GM19193 (cell line): Measurements from ENCODE around the gene CABP2.

Experiments used
- POLR2A ChIP-seq: IDR thresholded peaks from 4 replicates; pipeline ENCODE4 v1.6.1; 2011; ENCODE audit not compliant: insufficient read depth, insufficient read length; ENCODE audit errors: extremely low read depth

CABP2 gene

DNA sequence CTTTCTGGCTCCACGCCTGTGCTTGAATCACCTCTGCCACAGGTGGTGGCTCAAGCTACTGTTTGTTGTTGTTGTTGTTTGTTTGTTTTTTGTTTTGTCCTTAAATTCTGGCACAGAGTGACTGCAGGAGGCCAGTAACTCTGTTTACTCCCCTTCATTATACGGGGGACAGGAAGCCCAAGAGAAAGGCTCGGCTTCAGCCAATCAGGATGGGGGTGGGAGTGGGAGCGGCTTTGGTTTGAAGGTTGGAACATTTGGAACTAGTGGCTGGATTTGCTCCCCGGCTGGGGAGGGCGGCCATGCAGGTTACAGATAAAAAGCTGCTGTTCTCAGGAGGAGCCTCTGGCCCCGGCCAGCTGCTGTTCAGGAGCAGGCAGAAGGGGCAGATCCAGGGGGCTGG is 19.7 kb upstream of the CABP2 start:
- TF ChIP-seq POLR2A, result no peak

GRCh38 chr11:67542169-67542568 is 18.9 kb upstream of the CABP2 start:
- no peak for TF ChIP-seq POLR2A

DNA sequence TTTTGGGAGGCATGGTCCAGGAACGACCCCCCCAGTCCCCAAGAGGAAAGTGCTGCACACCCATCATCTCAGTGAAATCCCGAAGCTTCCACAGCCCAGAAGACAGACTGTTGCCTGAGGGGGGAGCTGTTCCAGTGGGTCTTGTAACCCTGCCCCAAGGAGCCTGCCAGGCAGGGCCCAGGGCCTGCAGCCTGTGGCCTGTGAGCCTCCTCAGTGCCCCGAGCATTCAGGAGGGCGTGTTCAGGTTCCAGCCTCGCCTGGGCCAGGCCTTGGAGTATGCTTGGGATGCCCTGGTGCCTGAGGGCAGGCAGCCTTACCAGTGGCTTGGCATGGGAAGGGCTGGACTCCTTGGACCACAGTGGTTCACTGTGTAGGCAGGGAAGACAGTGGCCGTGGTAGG is 18.0 kb upstream of the CABP2 start:
- no peak for TF ChIP-seq POLR2A

DNA sequence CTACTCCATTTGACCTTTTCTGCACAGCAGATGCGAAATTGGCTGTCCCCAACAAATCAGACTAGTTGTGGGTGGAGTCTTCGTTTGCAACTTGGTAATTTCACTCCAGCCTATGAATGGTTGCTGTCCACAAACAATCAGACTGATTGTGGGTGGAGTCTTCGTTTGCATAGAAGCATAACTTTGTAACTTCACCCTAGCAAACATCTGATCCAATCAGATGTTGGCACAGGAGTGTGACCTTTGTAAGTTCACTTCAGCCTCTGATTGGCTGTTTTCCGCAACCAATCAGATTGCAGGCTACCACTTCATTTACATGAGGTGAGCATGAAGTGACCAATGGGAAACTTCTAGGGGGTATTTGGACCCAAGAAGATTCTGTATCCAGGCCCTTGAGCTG is 16.3 kb upstream of the CABP2 start:
- TF ChIP-seq POLR2A, result no peak

- TF ChIP-seq POLR2A, result no peak
These were observed 15.7 kb upstream of the CABP2 start for GRCh38 chr11:67538823-67539505.

GRCh38 chr11:67538306-67538705 is 15.1 kb upstream of the CABP2 start:
- TF ChIP-seq POLR2A, result no peak

DNA sequence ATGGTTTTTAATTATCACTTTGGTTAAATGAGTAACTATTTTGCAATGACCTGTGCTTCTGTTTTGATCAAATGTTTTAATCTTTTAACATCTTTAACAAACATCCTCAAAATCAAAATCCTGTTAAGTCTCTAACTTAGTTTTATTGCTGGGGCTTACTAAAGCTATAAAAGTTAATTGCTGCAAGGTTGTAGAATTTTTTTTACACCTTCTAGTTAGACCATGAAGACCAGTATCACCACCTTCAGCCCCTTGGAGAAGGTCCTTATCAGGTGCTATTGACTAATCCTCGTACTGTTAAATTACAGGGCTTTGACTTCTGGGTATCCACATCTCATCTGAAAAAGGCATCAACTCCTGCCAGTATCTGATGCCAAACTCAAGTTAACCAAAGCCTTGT is 12.3 kb upstream of the CABP2 start:
- no peak for TF ChIP-seq POLR2A

DNA sequence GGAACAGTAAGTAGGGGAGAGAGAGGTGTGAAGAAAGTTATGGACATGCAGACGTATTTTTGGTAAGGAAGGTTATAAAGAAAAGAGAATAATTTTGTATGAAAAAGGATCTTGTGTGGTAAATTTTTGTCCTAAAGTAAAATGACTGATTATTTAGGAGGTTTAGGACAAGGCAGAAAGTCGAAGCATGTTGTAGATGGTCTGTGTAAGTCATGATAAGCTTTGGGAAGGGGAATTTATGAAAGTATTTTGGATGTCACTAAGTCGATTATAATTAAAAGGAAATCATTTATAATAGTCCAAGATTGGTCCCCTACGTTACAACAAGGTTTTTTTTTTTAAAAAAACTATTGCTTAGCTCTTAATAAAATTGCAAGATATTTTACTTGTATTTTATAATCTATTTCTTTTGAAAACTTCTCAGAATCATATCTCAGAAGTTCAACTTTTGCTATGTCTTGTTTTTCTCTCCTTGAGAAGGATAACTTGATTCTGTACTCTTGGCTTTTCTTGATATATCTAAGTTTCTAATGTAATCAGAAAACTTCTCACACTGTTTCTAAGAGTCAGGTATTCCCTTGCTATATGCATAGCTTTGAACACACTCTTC is 10.9 kb upstream of the CABP2 start:
- no peak for TF ChIP-seq POLR2A

DNA sequence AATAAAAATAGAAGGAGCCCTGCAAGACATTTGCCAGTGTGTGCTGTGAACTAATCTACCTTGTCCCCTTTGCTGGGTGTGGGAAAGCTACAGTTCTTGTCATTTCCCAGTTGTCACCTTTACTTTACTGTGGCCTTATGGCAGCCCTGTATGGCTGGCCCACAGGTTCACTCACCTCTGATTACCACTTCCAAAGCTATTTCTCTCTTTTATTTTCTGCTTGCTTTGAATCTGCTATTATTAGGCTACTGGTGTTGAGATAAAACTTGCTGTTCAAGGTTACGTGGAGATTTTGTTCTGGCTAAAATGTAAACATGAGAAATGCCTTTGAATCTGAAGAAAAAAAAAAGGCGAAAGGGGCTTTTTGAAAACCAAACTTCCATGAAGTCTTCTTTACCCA is 9.6 kb upstream of the CABP2 start:
- TF ChIP-seq POLR2A, result no peak

DNA sequence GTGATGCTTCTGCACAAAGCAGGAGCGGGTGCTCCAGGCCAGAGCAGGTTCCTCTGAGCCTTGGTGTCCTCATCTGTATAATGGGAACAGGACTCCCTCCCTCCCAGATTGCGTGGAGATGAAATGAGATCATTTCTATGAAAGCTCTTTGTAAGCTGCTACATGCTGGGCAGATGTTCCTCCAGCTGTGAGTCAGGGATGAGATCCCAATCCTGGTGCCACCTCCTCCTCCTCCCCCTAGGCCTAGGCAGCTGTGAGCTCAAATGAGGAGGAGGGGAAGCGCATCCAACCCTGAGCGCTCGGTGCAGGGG is 7.0 kb upstream of the CABP2 start:
- TF ChIP-seq POLR2A, result no peak

DNA sequence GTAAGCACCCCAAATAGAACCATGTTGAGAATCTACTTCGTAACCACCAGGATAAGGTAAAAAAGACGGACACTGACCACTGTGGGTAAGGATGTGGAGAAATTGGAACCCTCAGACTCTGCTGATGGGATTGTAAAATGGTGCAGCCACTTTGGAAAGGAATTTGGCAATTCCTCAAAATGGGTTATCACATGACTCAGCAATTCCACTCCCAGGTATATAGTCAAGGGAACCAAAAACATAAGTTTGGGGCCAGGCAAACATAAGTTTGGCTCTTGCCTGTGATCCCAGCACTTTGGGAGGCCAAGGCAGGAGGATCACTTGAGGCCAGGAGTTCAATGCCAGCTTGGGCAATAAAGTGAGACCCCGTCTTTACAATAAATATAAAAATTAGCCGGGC is 5.1 kb upstream of the CABP2 start:
- no peak for TF ChIP-seq POLR2A

DNA sequence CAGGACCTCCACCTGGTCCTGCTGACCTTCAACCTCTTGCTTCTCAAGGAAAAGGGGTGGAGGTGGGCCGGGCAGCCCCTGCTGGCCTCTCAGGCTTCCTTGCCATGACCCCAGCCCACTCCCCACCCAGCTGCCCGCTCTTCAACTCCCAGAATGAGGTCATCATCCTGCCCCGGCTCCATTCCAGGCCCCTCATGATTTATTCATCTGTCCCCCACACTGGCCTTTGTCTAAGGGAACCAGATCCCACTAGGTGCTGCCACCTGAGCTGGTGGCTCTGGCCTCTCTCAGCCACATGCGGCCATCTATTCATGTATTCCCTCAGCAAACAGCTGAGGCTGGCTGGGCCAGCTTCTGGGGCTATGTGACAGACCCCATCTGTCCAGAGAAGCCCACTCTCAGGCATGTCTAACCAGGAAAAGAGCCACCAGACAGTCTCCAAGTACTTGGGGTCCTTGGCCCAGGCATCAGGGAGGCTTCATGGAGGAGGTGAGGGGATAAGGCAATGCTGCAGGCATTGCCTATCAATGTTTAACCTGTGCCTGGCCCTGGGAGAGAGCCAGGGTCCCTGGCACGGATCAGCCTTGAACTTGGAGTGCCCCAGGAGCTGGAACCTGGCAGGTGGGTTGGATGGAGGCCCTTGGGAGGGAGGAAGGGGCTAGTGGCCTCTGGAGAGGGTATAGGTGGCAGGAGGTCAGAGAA is 2.2 kb upstream of the CABP2 start:
- TF ChIP-seq POLR2A, result no peak

- TF ChIP-seq POLR2A, result no peak
These were observed 1.2 kb upstream of the CABP2 start for GRCh38 chr11:67524480-67524808.

- no peak for TF ChIP-seq POLR2A
These were observed 572 bp upstream of the CABP2 start for GRCh38 chr11:67523556-67524479.

DNA sequence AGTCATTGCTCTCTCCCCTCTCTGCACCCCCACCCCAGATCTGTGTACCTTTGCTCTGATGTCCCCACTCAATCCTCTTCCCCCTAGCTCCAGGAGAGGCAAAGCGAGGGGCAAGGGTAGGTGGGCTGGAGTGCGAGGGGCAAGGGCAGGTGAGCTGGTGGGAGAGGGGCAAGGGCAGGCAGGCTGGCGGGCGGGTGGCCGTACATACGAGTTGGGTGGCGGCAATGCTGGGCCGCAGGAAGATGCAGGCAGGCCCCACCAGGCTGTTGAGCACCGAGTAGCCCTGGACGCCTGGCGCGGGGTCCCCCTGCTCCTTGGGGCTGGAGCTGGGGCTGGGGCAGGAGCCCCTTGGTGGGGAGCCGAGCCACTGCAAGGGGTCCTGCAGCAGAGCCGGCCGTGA is 908 bp downstream of the CABP2 start:
- TF ChIP-seq POLR2A, result no peak
